SU-DHL-6 (cell line): ENCODE results near the gene C1QL1.

Experiments
- H2AFZ ChIP-seq: fragments of 200-600 bp; sonication (generic); 2 replicates; pipeline ENCODE4 v1.6.1; 2014; ENCODE audit warnings: low read depth, mild to moderate bottlenecking, moderate library complexity, mixed read lengths, antibody characterized with exemption, low read length; ENCODE audit not compliant: severe bottlenecking
- H3F3A ChIP-seq: fragments of 200-600 bp; shearing (Covaris generic); 2 replicates; pipeline ENCODE4 v1.6.0; 2016; ENCODE audit warnings: antibody characterized with exemption, mild to moderate bottlenecking; ENCODE audit not compliant: insufficient read depth
- H3K27ac ChIP-seq: fragments of 200-600 bp; sonication (generic); 2 replicates; pipeline ENCODE4 v1.5.1; 2016; ENCODE audit warnings: low read depth, mild to moderate bottlenecking, low read length, moderate library complexity, mixed read lengths
- H3K27me3 ChIP-seq: fragments of 200-600 bp; sonication (generic), shearing (Covaris generic); 2 replicates; pipeline ENCODE4 v1.6.0; 2014; ENCODE audit warnings: mild to moderate bottlenecking, low read length
- H3K36me3 ChIP-seq: fragments of 200-600 bp; sonication (generic); 2 replicates; pipeline ENCODE4 v1.6.1; 2014; ENCODE audit warnings: mild to moderate bottlenecking, low read length, mixed read lengths
- H3K4me2 ChIP-seq: fragments of 300-600, 200-600 bp; shearing (Covaris generic), sonication (generic); 2 replicates; pipeline ENCODE4 v1.6.0; 2014; ENCODE audit warnings: low read length, low read depth, mild to moderate bottlenecking; ENCODE audit not compliant: poor library complexity, severe bottlenecking
- H3K4me3 ChIP-seq: fragments of 200-600 bp; sonication (generic); 2 replicates; pipeline ENCODE4 v1.5.1; 2014; ENCODE audit warnings: antibody characterized with exemption, low read length, mild to moderate bottlenecking, mixed read lengths; ENCODE audit not compliant: insufficient read depth, poor library complexity, severe bottlenecking
- H3K79me2 ChIP-seq: fragments of 200-600 bp; sonication (generic); 2 replicates; pipeline ENCODE4 v1.6.1; 2014; ENCODE audit warnings: mild to moderate bottlenecking, low read length, moderate library complexity; ENCODE audit not compliant: insufficient read depth
- H3K9ac ChIP-seq: fragments of 200-600 bp; sonication (generic); 2 replicates; pipeline ENCODE4 v1.7.0; 2014; ENCODE audit warnings: mild to moderate bottlenecking, low read length
- H3K9me2 ChIP-seq: fragments of 200-600 bp; sonication (generic); replicated peaks from 2 replicates; pipeline ENCODE4 v1.6.1; 2014; ENCODE audit warnings: low read length; ENCODE audit not compliant: insufficient read depth
- H3K9me3 ChIP-seq: fragments of 200-600 bp; sonication (generic); 2 replicates; pipeline ENCODE4 v1.6.1; 2014; ENCODE audit warnings: low read length, mixed read lengths; ENCODE audit not compliant: insufficient read depth
- H4K20me1 ChIP-seq: fragments of 200-600 bp; sonication (generic); 2 replicates; pipeline ENCODE4 v1.6.1; 2014; ENCODE audit warnings: low read depth, mild to moderate bottlenecking, antibody characterized with exemption, low read length, moderate library complexity, mixed read lengths
- EZH2phosphoT487 ChIP-seq: fragments of 200-600 bp; sonication (generic), shearing (Covaris generic); conservative IDR thresholded peaks from 2 replicates; pipeline ENCODE4 v1.6.1; 2018; ENCODE audit warnings: mild to moderate bottlenecking, antibody characterized with exemption, low read length, moderate library complexity, mixed read lengths
- TF ChIP-seq, protein P1 (sequence below): fragments of 200-600 bp; sonication (generic); IDR thresholded peaks from one replicate; pipeline ENCODE4 v1.5.1; 2017; ENCODE audit warnings: antibody characterized with exemption, mild to moderate bottlenecking, low read length, moderate library complexity; ENCODE audit not compliant: insufficient read depth, poor library complexity, severe bottlenecking

Gene C1QL1

DNA sequence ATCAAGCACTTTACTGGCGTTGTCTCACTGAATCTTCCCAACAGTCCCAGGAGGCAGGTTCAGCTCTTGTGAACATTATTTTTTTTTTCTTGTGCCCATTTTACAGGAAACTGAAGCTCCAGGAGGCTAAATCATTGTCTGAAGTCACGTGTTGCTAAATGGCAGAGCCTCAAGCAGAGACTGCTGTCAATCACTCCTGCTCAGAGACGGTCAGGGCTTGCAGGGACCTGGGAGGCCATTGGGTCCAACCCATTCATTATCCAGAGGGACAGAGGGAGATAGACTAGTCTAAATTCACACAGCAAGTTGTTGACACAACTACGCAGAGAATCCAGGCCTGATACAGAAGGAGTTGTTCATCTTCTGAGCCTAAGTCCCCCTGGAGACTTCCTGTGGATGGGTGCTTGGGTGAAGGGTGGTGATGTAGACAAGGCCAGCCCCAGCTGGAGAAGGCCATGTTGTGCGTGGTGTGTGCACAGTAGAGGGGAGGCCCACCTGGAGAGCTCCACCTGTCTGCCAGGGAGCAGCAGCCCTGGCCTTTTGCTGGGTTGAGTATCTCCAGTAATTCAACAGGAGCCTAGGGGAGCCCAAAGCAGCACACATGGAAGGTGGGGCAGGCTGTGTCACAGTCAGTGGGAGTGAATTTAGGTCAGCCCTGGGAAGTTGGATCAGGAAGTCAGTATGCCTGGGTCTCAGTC, 24.3 kb upstream of the C1QL1 start:
- Histone ChIP-seq H3K9me2 (no peaks in the 10 kb centered on the region), H4K20me1 (no peaks in the 10 kb centered on the region), H3K4me2 (no peak overlapping the region), H3K27me3 (no peaks in the 10 kb centered on the region), H3K9me3 (no peaks in the 10 kb centered on the region), H3K4me3 (no peak overlapping the region), H3K36me3 (no peaks in the 10 kb centered on the region), H3K27ac (no peak overlapping the region), H3K9ac (no peak overlapping the region), H3K79me2 (no peaks in the 10 kb centered on the region), H2AFZ (no peak overlapping the region), H3F3A (no peaks in the 10 kb centered on the region)
- no peak for TF ChIP-seq EZH2phosphoT487
- TF ChIP-seq, protein P1, sequence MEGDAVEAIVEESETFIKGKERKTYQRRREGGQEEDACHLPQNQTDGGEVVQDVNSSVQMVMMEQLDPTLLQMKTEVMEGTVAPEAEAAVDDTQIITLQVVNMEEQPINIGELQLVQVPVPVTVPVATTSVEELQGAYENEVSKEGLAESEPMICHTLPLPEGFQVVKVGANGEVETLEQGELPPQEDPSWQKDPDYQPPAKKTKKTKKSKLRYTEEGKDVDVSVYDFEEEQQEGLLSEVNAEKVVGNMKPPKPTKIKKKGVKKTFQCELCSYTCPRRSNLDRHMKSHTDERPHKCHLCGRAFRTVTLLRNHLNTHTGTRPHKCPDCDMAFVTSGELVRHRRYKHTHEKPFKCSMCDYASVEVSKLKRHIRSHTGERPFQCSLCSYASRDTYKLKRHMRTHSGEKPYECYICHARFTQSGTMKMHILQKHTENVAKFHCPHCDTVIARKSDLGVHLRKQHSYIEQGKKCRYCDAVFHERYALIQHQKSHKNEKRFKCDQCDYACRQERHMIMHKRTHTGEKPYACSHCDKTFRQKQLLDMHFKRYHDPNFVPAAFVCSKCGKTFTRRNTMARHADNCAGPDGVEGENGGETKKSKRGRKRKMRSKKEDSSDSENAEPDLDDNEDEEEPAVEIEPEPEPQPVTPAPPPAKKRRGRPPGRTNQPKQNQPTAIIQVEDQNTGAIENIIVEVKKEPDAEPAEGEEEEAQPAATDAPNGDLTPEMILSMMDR, result no peak

DNA sequence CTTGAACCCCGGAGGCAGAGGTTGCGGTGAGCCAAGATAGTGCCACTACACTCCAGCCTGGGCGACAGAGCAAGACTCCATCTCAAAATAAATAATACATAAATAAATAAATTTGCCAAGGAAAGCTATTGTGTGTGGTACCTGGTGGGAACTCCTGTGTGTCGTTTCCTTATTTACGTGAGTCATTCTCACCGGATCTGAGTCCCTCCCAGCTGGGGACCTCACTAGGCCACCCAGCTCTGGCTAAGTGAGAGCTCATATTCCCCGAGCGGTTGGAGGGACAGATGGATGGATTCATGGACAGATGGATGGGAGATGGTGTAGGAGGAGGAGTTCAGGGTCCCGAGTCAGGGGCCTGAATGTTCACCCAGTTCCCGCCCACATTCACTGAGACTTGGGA, 22.9 kb upstream of the C1QL1 start:
- no peak overlapping the region for H3K9ac ChIP-seq
- no peak overlapping the region for H2AFZ ChIP-seq
- H3K4me2 ChIP-seq, result no peak overlapping the region
- no peaks in the 10 kb centered on the region for H3K27me3 ChIP-seq
- no peaks in the 10 kb centered on the region for H3K36me3 ChIP-seq
- H3K9me3 ChIP-seq, result no peaks in the 10 kb centered on the region
- no peak overlapping the region for H3K4me3 ChIP-seq
- H3F3A ChIP-seq, result no peaks in the 10 kb centered on the region
- no peaks in the 10 kb centered on the region for H3K79me2 ChIP-seq
- no peaks in the 10 kb centered on the region for H4K20me1 ChIP-seq
- no peaks in the 10 kb centered on the region for H3K9me2 ChIP-seq
- no peak overlapping the region for H3K27ac ChIP-seq
- TF ChIP-seq EZH2phosphoT487, result no peak
- TF ChIP-seq, protein P1, result no peak

DNA sequence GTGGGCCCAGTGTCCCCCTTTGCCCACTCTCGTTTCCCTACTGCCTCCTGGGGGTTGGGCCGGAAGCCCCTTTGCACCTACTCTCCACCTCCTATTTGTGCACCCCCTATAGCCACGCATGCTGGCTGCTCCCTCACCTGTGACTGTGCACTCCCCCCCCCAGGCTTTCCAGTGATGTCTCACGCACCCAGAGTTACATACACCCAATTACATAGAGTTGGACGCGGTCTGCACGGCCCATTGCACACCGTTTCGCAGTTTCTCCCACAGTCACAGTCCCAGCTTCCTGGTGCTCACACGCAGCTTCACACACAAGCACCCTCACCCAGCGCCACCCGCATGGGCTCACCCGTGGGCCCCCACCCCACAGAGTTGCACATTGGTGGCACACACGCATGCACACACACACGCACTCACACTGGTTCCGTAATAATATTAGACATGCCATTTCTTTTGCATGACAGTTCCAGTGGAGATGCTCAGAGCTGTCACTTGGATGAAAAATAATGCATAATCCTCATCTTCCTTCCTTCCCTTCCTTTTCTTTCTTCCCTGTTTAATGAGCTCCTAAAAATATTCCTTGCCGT, 21.5 kb upstream of the C1QL1 start:
- no peaks in the 10 kb centered on the region for H3K9me3 ChIP-seq
- no peak overlapping the region for H3K4me2 ChIP-seq
- H3K79me2 ChIP-seq, result no peaks in the 10 kb centered on the region
- H3K9me2 ChIP-seq, result no peaks in the 10 kb centered on the region
- no peaks in the 10 kb centered on the region for H3K27me3 ChIP-seq
- TF ChIP-seq, protein P1, result no peak
- no peak for TF ChIP-seq EZH2phosphoT487
- H3K36me3 ChIP-seq, result no peaks in the 10 kb centered on the region
- no peak overlapping the region for H2AFZ ChIP-seq
- no peak overlapping the region for H3K4me3 ChIP-seq
- no peaks in the 10 kb centered on the region for H3F3A ChIP-seq
- H4K20me1 ChIP-seq, result no peaks in the 10 kb centered on the region
- no peak overlapping the region for H3K9ac ChIP-seq
- H3K27ac ChIP-seq, result no peak overlapping the region
